DOHH2 (cell line): ENCODE measurements around the gene NRCAM.

Source experiments
- H3F3A ChIP-seq: fragments of 200-600 bp; sonication (generic), shearing (Covaris generic); 2 replicates; pipeline ENCODE4 v1.6.0; 2016; ENCODE audit warnings: antibody characterized with exemption, mild to moderate bottlenecking; ENCODE audit not compliant: control insufficient read depth, insufficient read depth
- H3K27ac ChIP-seq: fragments of 200-600 bp; sonication (generic); 2 replicates; pipeline ENCODE4 v1.5.1; 2014; ENCODE audit warnings: low read depth, mild to moderate bottlenecking, low read length, moderate library complexity
- H3K27me3 ChIP-seq: fragments of 200-600 bp; sonication (generic); 2 replicates; pipeline ENCODE4 v1.6.1; 2014; ENCODE audit warnings: mild to moderate bottlenecking, low read length, mixed read lengths; ENCODE audit not compliant: control insufficient read depth
- H3K36me3 ChIP-seq: fragments of 200-600 bp; sonication (generic); 2 replicates; pipeline ENCODE4 v1.6.1; 2014; ENCODE audit warnings: mild to moderate bottlenecking, low read length, moderate library complexity, mixed read lengths; ENCODE audit not compliant: control insufficient read depth
- H3K4me1 ChIP-seq: fragments of 200-600 bp; sonication (generic); 2 replicates; pipeline ENCODE4 v1.6.1; 2014; ENCODE audit warnings: mild to moderate bottlenecking, low read length, mixed read lengths; ENCODE audit not compliant: control insufficient read depth
- H3K4me2 ChIP-seq: fragments of 200-600 bp; sonication (generic); 2 replicates; pipeline ENCODE4 v1.6.0; 2014; ENCODE audit warnings: mild to moderate bottlenecking, low read length, moderate library complexity
- H3K4me3 ChIP-seq: fragments of 200-600 bp; sonication (generic); 2 replicates; pipeline ENCODE4 v1.5.1; 2014; ENCODE audit warnings: mild to moderate bottlenecking, low read length, mixed read lengths
- H3K79me2 ChIP-seq: fragments of 200-600 bp; sonication (generic); 2 replicates; pipeline ENCODE4 v1.6.1; 2014; ENCODE audit warnings: mild to moderate bottlenecking, low read length, mixed read lengths; ENCODE audit not compliant: control insufficient read depth
- H3K9me2 ChIP-seq: fragments of 200-600 bp; sonication (generic); replicated peaks from 2 replicates; pipeline ENCODE4 v1.6.1; 2014; ENCODE audit warnings: mild to moderate bottlenecking, low read length, mixed read lengths; ENCODE audit not compliant: control insufficient read depth
- H3K9me3 ChIP-seq: fragments of 200-600 bp; sonication (generic); 2 replicates; pipeline ENCODE4 v1.6.1; 2014; ENCODE audit warnings: antibody characterized with exemption, low read length, mixed read lengths; ENCODE audit not compliant: control insufficient read depth, insufficient read depth
- H4K20me1 ChIP-seq: fragments of 200-600 bp; sonication (generic); 2 replicates; pipeline ENCODE4 v1.6.0; 2014; ENCODE audit warnings: low read depth, mild to moderate bottlenecking, antibody characterized with exemption, low read length, moderate library complexity; ENCODE audit not compliant: control insufficient read depth, insufficient read depth
- CTCF ChIP-seq: fragments of 200-600 bp; sonication (generic); IDR thresholded peaks from one replicate; pipeline ENCODE4 v1.5.1; 2014; ENCODE audit warnings: antibody characterized with exemption, mild to moderate bottlenecking, low read depth, low read length; ENCODE audit not compliant: poor library complexity, severe bottlenecking
- EZH2phosphoT487 ChIP-seq: fragments of 200-600 bp; sonication (generic); IDR thresholded peaks from 2 replicates; pipeline ENCODE4 v1.6.1; 2017; ENCODE audit warnings: borderline replicate concordance, mild to moderate bottlenecking, antibody characterized with exemption, low read length, moderate library complexity, mixed read lengths

Gene NRCAM

GRCh38 chr7:108224387-108224786, 231.8 kb downstream of the NRCAM start:
- Histone ChIP-seq H4K20me1 (no peaks in the 10 kb centered on the region), H3K9me2 (no peaks in the 10 kb centered on the region), H3F3A (no peaks in the 10 kb centered on the region), H3K9me3 (no peaks in the 10 kb centered on the region), H3K4me2 (no peak overlapping the region), H3K27ac (no peak overlapping the region), H3K4me3 (no peak overlapping the region), H3K79me2 (no peaks in the 10 kb centered on the region), H3K36me3 (no peaks in the 10 kb centered on the region), H3K27me3 (peaks cover 5% of the 10 kb centered on the region; the same call in 1 of the 2 replicates), H3K4me1 (no peaks in the 10 kb centered on the region)
- TF ChIP-seq EZH2phosphoT487, result no peak
- no peak for TF ChIP-seq CTCF

GRCh38 chr7:108222236-108222892, 233.9 kb downstream of the NRCAM start:
- no peaks in the 10 kb centered on the region for H3K9me2 ChIP-seq
- no peaks in the 10 kb centered on the region for H3K36me3 ChIP-seq
- no peak overlapping the region for H3K4me2 ChIP-seq
- peaks cover 5% of the 10 kb centered on the region; the same call in 1 of the 2 replicates for H3K27me3 ChIP-seq
- H3K27ac ChIP-seq, result no peak overlapping the region
- H3K9me3 ChIP-seq, result no peaks in the 10 kb centered on the region; the same call in 1 of the 2 replicates
- TF ChIP-seq CTCF, result no peak
- no peak for TF ChIP-seq EZH2phosphoT487
- no peaks in the 10 kb centered on the region for H4K20me1 ChIP-seq
- H3K79me2 ChIP-seq, result no peaks in the 10 kb centered on the region
- no peaks in the 10 kb centered on the region for H3K4me1 ChIP-seq
- no peak overlapping the region for H3K4me3 ChIP-seq
- no peaks in the 10 kb centered on the region for H3F3A ChIP-seq

GRCh38 chr7:108211382-108212201, 244.6 kb downstream of the NRCAM start:
- no peak overlapping the region for H3K4me2 ChIP-seq
- no peaks in the 10 kb centered on the region for H3K4me1 ChIP-seq
- H4K20me1 ChIP-seq, result no peaks in the 10 kb centered on the region
- no peaks in the 10 kb centered on the region for H3K9me2 ChIP-seq
- H3K4me3 ChIP-seq, result no peak overlapping the region
- H3K27me3 ChIP-seq, result no peaks in the 10 kb centered on the region
- no peaks in the 10 kb centered on the region for H3K9me3 ChIP-seq
- H3K79me2 ChIP-seq, result no peaks in the 10 kb centered on the region
- no peaks in the 10 kb centered on the region for H3K36me3 ChIP-seq
- no peak for TF ChIP-seq EZH2phosphoT487
- no peak for TF ChIP-seq CTCF
- H3K27ac ChIP-seq, result no peak overlapping the region
- no peaks in the 10 kb centered on the region for H3F3A ChIP-seq
